ENCODE measurements around the gene RAD9A. TPM values are rescaled to one million over a fixed set of nuclear protein-coding genes. Genes with fewer than 3 reads are reported as not detected.

RAD9A gene
- polyA plus RNA-seq, 3 donors = 21.8 to 33.9 (median 31.2) TPM

DNA sequence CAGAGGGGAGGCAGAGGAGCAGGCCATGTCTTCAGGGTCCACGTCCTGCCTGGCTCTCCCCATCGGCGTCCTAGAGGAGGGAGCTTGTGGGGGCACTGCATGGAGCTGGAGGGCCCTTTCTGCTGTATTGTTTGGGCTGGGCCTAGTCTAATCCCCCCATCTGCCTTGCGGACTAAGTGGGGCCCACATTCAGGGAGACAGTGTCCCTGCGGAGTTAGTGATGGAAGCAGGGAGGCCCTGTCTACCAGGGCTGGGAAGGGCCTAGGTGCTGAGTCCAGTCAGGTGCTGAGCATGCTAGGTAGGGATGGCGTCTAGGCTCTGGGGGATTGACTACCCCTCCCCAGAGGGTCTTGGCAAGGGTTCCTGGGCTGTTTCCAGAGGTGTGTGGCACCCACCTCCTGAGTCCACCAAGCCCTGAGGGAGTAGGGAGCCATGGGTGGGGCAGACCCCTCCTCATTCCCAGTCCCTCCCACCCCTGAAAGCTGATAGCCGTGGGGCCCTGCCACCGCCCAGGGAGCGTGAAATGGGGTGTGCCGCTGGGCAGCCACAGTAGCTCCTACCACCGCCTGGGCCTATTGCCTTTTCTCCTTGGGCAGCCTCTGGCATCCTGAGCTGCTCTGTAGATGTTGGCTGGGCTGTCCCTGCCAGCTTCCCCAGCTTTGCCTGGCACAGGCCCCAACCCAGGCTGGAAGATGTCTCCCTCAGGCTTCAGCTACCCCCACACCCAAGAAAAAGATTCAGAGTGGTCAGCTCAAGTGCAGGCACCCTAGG, 36.6 kb upstream of the RAD9A start:
- no peak for DNase-seq (ENCODE audit: extremely low read depth in 1 of 11, low read depth in 9 of 11, low spot score in 4 of 11)

DNA sequence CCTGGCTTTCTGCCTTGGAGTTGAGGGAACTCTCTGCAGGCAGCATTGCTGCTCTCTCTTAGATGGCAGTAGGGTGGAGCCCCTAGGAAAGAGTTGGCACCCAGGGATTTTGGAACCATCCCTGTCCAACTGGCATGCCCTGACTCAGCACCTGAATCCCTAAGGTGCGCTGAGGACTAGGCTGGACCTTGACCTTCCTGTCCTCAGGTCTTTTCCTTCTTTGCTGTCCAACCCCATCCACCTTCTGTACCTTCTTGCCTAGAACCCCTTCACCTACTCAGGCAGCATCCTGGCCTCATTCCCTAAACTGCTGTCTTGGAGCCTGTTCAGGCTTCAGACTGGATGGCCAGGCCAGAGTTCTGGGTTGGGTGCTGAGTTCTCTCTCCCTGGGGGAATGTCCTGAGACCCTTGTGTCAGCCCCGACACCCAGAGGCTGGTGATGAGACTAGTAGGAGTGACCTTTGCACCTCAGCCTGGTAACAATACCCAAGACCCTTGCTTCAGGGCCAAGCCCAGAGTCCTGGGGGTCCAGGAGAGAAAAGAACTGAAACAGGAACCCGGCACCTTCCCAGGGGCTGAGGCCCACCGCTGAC, 35.9 kb upstream of the RAD9A start:
- no peak for DNase-seq (ENCODE audit: extremely low read depth in 1 of 11, low read depth in 9 of 11, low spot score in 4 of 11)

DNA sequence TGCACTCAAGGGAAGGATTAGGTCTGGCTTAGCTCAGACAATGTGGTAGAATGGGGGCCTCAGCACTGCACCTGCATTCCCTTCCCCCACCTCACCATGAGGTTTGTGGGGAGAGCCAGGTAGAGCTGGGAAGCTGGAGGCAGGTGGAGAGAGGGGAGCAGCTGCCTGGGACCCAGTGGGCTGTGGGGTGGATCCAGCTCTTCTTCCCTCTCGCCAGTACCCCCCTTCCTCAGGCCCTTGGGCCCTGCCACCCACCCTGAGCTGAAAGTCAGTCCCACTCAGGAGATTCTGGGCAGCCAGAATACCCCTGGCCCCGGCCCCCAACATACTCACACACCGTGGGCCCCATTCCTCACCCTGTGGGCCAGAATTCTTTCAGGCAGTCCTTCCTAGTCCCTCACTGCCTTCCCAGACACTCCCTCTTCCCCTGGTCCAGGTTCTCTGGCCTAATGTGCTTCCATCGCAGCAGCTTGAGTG, 35.4 kb upstream of the RAD9A start:
- DNase-seq (ENCODE audit: extremely low read depth in 1 of 11, low read depth in 9 of 11, low spot score in 4 of 11) = no peak

DNA sequence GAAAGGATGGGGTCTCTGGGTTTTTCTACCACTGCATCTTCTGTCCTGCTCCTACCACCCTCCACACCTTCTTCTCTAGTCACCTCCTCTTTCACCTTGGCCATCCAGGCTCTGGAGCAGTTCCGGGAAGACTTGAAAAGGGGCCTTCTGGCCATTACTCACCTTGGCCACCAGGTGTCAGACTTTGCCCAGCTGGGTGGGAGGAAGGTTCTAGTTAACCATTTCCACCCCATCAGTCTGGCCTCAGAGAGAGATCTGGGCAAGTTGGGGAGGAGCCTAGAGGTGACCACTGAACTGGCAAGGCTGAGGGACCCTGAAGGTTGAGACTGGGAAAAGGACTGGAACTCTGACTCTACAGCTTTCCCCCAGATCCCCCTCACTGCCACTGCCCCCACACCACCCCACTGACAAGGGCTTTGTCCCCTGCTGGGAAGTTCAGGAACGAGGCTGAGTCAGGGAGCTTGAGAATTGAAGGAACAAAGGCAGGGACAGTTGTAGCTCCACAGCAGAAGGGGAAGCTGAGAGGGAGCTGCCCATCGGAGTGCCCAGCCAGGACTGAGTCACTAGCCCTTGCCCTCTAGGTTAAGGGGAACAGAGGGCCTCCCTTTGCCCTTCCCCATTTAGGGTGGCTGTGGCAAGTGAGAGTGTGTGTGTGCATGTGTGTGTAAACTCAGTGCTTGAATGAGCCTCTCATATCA, 34.8 kb upstream of the RAD9A start:
- DNase-seq (ENCODE audit: extremely low read depth in 1 of 11, low read depth in 9 of 11, low spot score in 4 of 11) = peak in 4 of 11 donors; percentile 64 to 82 (median 66)

DNA sequence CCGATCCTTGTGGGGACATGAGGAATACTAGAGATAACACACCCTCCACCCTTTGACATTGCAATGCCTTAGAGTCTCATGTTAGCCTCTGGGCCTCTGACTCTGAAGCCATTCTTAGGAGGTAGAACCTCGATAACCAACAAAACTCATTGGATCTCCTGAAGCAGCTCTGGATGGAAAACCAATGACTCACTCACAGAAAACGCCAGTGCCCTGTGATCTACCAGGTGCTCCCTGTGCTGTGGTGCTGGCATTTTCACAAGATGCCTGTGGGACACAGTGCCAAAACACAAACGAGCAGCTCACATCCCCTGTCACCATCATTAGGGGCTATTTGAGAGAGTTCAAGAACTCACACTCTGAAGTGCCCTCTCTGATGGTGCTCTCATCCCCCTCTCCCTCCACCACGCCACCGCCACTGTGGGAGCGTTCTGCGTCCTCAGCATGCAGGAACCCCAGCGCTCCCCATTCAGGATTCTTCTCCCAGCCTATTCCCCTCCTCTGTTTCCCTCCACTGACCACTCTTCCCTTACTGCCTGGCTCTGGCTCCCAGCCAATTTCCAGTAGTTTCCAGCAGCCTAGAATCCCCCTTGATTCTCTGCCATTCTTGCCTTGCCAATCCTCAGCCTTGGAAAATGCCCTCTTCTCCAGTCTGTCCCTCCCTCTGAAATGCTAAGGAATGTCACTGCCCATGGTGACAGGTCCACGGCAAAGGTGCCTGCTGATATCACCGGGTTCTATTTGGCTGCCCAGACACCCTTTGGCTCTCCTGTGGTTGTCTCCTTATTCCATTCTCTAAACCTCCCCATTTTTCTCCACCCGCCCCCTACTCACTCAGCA, 33.7 kb upstream of the RAD9A start:
- no peak for DNase-seq (ENCODE audit: extremely low read depth in 1 of 11, low read depth in 9 of 11, low spot score in 4 of 11)

DNA sequence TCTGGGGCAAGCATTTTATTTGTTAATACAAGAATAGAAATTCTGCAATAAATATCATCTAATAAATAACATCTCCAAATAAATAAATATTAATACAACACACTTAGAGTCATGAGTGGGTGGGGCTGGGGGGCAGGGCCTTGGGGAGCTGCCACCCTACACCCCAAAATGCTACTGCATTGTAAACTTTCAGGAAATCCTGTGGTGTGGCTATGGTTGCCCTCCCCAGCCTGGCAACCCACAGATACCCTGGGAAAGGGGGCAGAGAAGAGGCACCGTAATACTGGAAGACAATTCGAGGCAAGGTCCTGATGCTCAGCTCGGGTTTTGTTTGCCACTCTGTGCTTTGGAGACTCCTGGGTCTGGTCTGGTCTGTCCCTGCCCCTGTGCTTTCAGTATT, 27.6 kb upstream of the RAD9A start:
- no peak for DNase-seq (ENCODE audit: extremely low read depth in 1 of 11, low read depth in 9 of 11, low spot score in 4 of 11)

DNA sequence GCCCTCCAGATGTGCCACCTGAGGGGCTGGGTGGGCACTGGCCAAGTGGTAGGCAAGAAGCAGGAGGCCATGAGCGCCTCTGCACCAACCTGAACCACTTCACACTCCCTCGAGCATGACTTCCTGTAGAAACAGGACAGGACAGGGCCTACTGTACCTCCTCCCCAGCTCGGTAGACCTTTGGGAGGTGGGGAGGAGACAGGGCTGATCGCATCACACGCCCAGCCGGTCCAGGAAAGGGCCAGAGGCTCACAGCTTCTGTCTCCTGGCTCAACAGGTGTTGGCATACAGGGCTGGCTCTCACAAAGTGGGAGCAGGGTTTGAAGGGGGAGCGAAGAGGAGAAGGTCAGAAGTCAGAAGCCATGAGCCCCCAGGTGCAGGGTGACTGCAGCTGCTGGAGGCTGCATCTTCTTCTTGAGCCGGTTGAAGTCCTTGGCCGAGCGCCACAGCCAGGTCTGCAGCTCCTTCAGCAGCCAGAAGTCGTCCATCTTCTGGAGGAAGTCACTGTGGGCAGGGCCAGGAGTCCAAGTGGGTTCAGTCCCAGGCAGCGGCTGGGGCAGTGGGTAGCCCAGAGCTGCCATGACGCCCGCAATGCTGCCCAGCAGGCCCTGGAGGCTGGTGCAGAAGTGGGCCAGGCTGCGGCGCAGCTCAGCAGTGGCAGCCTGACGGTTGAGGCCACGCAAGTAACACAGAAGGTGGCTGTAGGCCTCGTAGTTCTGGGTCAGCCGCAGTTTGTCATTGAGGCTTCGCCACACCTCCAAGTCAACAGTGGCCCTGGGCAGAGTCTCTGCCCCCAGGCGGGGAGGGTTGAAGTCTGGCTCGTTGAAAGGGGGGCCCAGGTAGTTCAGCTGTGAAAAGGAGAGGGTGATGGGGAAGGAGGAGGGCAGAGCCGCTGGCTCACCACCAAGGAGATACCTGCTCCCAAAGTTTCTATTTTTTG, 26.7 kb upstream of the RAD9A start:
- DNase-seq (ENCODE audit: extremely low read depth in 1 of 11, low read depth in 9 of 11, low spot score in 4 of 11) = no peak

DNA sequence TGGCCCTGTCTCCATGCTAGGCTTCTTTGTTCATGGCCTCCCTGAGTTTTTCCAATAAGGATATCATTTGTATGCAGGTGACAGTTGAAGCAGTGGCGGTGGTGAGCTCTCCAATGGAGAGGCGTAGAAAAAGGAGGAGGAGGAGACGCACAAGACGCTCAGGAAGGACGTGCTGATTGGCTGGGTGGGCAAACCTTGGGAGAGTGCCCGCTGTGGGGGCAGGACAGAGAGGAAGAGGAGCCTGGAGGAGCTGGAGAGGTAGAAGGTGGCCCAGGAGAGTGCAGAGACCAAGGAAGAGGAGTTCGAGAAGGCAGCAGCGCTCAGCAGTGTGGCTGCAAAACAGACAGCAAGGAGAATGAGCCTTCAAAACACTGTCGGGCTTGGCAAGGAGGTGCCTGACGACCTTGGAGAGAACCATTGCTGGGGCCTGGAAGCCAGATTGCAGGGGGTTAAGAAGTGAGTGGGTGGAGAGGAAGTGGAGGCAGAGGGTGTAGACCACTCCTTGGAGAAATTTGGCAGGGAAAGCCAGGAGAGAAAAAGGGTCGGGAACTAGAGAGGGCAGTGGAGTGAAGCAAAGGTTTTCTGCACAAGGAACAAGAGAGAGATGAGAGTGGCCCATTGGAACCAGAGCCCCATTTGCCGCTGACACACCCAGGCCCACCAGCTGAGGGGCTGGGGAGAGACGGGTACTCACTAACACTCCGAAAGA, 25.9 kb upstream of the RAD9A start:
- DNase-seq (ENCODE audit: extremely low read depth in 1 of 11, low read depth in 9 of 11, low spot score in 4 of 11) = no peak

DNA sequence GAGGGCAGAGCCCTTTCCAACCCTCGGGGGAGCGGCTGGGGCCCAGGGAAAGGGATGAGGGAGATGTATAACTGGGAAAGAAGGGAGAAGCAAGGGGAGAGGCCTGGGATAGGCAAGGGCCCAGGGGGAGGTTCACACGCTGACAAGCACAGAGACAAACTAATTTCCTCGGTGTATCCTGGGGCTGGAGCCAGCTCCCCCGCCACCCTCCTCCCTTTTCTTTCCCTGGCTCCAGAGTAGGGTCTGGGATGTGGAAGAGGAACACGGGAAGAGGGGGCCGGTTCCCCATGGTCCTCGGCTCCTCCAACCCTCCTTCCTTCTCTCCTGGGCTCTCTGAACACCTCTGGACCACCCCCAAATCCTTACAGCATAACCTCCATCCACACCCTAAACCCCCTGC, 25.2 kb upstream of the RAD9A start:
- no peak for DNase-seq (ENCODE audit: extremely low read depth in 1 of 11, low read depth in 9 of 11, low spot score in 4 of 11)

DNA sequence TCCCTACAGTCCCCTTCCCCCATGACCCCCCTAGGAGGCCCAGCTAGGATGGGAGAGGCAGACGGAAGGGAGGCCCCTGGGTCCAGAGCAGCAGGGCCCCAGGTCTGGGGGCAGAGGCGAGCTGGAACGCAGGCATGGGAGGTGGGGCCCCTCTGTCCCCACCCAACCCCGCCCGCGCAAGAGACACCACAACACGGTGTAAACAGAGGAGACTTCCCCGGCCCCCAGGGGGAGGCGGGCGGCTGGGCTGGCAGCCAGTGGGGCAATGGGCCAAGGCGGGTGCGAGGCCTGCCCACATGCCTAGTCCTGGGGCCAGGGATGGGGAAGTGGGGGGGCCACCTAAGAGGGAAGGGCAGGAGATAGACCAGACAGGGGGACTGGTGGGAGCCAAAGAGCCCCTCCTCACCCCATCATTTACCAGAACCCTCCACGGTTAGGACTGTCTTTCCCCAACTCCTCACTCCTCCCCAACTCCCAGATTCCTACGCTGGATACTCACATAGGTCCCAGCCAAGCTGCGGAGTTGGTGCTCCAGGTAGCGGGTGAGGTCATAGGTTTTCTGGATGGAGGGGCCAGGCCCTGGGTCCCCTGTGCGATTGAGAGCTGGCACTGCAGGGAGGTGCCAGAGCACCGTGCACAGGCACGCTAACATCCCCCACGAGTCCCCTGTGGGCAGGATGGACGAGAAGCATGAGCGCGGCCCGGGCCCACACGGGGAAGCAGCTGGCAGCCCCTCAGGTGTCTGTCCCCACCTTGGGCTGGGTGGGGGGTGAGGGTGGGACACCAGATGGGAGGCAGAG, 24.6 kb upstream of the RAD9A start:
- no peak for DNase-seq (ENCODE audit: extremely low read depth in 1 of 11, low read depth in 9 of 11, low spot score in 4 of 11)

DNA sequence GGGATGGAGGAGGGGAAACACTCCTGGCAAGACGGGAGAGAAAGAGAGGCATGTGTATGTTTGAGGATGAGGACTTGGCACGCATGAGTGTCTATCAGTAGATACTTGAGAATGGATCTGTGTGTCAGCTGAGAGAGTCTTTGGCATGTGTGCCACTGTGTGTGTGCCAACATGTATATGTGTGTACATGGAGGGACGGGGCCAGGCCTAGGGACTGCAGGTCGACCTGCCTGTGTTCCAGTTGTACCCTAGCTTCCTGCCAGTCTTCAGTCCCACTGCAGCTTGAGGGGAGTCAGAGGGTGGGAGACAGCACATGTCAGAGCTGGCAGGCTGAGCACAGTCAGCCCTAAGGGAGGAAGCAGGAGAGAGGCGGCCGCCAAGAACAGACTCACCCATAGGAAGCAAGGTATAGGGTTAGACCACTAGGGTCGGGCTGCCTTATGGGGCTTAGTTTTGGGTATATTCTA, 24.0 kb upstream of the RAD9A start:
- no peak for DNase-seq (ENCODE audit: extremely low read depth in 1 of 11, low read depth in 9 of 11, low spot score in 4 of 11)

DNA sequence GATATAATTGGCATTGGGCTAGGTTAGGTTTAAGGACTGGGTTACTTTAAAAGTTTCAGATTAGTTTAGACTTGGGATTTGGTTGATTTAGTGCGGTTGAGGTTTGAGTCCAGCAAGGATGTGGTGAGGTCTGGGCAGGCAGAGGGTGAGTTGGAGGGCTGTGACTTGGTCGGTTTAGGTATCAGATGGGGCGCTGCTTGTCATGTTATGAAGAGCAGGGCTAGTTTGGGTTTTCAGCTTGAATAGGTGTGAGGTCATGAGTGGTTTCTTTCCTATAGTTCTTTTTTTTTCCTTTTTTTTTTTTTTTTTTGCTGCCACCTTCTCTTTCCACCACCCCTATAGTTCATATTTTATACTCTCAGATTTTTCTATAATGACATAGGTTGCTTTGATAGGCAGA, 23.2 kb upstream of the RAD9A start:
- DNase-seq (ENCODE audit: extremely low read depth in 1 of 11, low read depth in 9 of 11, low spot score in 4 of 11) = no peak

DNA sequence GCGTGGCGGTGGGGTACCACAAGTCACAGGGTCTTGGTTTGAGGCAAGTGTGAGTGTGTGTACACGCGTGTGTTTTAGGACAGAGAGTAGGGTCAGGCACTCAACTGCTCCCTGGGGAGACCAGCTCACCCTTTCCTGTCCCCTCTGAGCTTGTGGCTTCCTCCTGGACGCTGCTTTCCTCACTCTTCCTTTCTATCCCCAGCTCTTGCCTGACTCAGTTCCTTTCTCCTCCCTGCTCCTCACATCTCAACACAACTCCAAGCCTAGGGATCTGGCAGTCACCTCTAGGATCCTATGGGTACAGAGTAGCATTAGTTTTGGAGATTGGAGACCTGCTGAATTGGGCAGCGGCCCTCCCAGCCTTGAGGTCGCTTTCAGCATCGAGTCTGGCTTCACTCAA, 22.5 kb upstream of the RAD9A start:
- DNase-seq (ENCODE audit: extremely low read depth in 1 of 11, low read depth in 9 of 11, low spot score in 4 of 11) = no peak

DNA sequence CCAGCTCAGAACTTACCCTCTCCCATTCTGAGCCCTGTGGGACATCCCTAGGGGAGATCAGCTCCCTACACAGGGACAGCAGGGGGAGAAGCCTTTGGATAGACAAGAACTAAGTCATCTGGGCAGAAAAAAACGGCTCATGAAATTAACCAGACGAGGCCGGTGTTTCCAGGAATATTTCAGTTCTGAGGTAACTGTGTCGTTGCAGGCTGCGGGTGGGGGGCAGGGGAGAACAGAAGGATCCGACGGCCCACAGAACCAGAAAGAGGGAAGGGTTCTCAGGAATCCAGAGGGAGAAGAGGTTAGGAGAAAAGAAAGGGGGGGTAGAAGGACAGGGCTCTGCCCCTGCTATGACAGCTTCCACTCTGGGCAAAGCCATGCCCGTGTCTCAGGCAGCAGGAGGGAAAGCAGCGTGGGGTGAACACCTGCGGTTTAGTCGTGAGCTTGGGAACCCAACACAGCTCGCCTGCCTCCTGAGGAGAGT, 21.9 kb upstream of the RAD9A start:
- DNase-seq (ENCODE audit: extremely low read depth in 1 of 11, low read depth in 9 of 11, low spot score in 4 of 11) = no peak

DNA sequence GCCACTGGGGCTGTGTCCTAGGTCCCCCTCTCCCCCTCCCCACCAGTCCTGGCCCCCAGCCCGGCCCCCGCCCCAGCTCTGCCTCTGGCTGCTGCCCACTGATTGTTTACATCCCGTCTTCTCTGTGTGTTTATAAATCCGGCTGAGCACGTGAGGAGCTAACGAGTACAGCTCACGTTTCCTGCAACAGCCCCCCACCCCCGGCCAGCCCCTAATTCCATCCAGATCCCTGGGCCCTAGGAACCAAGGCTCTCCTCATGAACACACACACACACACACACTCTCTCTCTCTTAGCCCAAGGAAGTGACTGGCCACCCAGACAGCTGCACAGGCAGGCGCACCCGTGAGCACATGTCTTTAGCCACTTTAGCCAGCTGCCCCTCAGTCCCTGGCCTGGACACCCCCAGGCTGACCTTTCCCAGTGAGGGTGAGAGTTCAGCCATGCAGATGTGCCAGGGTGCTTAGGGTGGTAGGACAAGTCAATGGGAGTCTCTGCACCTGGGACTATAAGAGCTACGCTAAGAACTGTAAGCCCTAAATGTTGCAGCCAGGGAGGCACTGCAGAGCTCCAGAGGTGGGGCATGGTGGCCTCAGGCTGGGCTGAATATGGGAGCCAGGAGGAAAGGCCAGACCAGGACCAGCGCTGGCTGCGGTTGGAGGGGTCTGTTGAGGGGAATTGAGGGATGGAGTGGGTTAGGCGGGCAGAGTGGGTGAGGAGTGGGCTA, 21.3 kb upstream of the RAD9A start:
- DNase-seq (ENCODE audit: extremely low read depth in 1 of 11, low read depth in 9 of 11, low spot score in 4 of 11) = no peak

Data from renal cortex interstitium (tissue), 11 donors.